ENCODE results near the gene MRPL23.

Gene MRPL23

DNA sequence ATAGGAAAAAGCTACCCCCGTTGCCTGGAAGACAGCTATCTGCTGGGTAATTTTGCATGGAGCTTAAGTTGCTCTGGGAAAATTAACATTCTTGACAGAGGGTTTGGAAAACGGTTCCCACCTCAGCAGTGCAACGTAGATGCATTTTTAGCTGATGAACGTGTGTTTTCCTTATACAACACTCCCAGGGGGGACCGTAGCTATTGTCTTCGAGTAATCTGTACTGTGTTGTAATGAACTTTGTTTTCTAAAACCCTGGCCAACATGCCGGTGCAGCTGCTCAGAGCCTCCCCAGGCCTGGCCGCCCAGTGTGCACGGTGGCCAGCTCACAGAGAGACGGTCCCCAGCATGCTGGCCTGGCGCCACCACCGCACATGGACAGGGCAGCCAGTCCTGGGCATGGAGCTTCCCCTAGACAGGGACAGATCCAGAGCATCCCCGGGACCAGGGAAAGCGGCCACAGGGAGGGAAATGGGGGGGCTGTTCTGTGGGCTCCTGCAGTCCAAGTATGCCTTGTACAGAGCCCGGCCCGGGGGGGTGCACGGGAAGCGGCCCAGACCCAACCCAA, 25.5 kb upstream of the MRPL23 start:
- no peak for DNase-seq (ENCODE audit: low spot score)

DNA sequence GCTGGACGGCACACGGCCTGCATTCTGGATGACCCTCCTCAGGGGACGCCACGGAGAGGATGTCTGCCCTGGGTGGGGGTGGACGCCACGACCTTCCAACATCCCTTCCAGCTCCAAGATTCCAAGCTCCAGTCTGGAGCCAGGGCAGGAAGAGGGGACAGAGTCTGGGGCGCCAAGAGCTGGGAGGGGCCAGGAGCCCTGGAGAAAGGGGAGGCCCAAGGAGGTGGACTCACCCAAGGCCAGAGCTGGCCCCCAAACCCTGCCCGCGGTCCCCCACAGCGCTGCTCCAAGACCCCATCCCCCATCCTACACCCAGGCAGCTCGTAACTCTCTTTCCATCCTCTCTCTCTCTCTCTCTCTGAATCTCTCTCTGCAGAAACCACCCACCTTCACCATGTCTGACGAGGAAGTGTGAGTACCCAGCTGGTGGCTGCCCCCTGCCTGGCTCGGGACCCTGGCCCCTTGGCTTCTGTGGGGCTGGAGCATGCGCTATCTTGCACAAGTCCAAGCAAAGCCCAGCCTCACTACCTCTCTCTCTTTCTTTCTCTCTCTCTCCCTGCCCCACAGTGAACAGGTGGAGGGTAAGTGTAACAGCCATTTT, 24.6 kb upstream of the MRPL23 start:
- DNase-seq (ENCODE audit: low spot score) = no peak

GRCh38 chr11:1923201-1923956, 23.8 kb upstream of the MRPL23 start:
- DNase-seq (ENCODE audit: low spot score) = no peak

- no peak for DNase-seq (ENCODE audit: low spot score)
Observed at GRCh38 chr11:1924181-1924580, 23.0 kb upstream of the MRPL23 start.

- DNase-seq (ENCODE audit: low spot score) = no peak
Observed at GRCh38 chr11:1924646-1925372, 22.3 kb upstream of the MRPL23 start.

DNA sequence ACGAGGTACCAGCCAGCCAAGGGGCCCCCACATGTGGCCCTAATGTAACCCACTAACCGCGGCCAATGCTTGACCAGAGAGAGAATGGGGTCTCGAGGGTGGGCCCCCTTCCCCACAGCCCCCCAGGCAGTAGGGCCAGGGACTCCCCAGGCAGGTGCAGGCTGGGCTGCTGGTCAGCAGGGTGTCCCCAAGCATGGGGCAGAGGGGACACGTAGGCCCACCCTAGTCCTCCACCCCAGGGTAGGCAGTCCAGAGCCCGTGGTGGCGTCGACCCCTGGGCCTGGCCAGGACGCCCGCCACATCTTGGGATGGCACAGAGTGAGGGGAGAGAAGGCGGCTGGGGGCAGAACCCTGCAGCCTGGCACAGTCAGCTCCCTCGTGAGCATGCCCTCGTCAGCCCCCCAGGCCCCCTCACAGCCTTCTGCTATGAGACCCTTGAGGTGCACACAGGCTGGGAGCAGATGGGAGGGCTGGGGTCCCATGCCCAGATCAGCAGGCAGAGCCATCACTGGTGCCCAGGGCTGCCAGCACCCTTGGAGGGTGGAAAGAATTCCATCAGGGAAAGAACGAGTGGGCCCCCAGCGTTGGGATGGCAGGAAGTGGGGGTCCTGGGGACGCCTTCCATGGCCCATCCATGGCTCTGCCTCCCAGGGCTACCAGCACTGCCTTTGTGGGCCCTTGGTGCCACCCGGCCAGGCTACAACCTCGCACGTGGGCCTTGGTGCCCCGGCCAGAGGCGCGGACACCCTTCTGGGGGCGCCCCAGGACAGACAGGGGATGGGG, 21.6 kb upstream of the MRPL23 start:
- no peak for DNase-seq (ENCODE audit: low spot score)

- no peak for DNase-seq (ENCODE audit: low spot score)
Observed at GRCh38 chr11:1926156-1927025, 20.7 kb upstream of the MRPL23 start.

DNA sequence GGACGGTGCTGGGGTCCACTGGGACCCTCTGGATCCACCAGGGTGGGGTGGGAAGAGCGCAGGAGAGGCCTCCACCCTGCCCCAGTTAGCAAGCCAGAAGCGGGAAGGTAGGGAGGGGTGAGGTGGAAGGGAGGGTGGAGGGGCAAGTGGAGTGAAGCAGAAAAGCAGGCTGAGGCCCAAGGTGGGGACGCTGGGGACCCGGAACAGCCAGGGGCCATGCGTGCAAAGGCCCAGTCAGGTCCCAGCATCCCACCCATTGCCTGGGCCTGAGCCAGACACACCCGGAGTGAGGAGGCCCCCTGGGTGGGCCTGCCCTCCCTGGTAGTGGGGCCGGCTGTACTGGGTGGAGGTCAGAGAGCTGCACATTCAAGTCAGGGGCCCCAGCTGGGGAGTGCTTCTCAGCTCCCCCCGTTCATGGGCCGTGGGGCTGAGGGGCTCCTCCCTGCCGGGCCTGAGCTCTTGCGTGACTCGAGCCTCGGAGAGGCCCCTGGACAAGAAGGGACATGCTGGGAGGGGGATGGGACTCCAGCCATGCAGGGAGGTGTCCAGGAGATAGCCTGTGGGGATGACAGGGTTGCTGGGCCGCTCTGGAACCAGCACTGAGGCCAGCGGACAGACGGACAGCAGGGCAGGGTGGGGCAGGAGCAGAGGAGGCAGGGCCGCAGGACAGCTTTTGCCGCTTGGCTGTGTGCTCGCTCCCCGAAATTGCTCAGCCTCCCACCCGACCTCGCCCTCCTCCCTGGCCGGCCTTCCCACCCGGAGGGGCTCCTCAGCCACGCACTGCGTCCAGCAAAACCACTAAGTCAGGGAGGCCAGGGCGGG, 19.9 kb upstream of the MRPL23 start:
- no peak for DNase-seq (ENCODE audit: low spot score)

DNA sequence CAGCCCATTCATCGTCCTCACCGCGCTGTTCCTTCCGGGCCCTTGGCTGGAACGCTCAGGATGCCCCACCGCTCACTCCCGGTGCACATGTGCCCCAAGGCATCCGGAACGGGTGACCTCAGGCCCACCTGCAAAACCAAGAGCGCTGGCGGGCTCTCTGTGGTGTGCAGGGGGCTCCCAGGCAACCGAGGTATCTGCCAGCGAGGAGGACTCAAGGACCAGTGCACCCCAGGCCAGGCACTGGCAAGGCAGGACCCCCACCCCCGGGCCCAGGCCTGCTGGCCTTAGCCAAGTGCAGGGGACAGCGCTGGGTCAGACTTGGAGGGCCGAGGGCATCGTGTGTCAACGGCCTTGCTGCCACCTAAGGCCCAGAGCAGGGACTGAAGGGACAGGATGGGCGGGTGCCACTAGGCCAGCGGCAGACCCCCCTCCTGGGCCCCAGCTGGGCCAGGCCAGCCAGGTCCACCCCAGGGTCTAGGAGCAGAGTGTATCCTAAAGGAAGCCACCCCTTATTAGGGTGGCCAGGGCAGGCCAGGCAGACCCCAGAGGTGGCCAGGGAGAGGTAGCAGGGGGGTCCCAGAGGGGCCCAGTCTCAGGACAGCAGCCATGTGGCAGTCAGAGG, 19.2 kb upstream of the MRPL23 start:
- no peak for DNase-seq (ENCODE audit: low spot score)

- DNase-seq (ENCODE audit: low spot score) = no peak
Observed at GRCh38 chr11:1928470-1928890, 18.7 kb upstream of the MRPL23 start.

GRCh38 chr11:1928891-1929541, 18.1 kb upstream of the MRPL23 start:
- DNase-seq (ENCODE audit: low spot score) = no peak

DNA sequence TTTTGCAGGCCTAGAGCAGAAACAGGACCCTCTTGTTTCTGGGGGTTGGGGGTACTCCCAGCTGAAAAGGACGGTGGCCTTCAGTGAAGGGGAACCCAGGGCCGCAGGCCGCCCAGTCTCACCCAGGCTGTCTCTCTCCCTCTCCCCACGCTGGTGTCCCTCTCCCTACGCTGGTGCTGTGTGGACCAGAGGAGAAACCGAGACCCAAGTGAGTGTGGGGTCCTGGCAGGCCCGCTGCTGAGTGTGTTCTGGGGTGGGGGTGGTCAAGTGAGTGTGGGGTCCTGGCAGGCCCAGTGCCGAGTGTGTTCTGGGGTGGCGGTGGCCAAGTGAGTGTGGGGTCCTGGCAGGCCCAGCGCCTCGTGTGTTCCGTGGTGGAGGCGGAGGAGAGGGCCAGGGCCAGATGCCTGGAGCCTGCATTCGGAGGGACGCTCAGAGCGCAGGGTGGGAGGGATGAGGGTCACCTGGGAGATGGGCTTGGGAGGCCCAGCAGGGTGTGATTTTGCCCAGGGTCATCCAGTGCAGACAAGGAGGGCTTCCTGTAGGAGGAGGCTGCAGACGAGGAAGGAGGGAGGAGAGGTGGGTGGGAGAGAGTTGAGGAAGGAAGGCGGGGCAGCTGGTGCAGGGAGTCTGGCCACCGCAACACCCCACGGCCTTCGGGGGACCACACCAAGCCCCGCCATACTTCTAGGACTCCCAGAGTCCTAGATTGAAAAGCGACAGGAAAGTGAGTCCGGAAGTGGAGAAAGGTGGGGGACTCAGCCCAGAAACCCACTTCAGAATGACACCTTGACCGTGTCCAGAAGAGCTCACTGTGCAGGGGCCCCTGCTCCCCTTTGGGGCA, 17.3 kb upstream of the MRPL23 start:
- no peak for DNase-seq (ENCODE audit: low spot score)

DNA sequence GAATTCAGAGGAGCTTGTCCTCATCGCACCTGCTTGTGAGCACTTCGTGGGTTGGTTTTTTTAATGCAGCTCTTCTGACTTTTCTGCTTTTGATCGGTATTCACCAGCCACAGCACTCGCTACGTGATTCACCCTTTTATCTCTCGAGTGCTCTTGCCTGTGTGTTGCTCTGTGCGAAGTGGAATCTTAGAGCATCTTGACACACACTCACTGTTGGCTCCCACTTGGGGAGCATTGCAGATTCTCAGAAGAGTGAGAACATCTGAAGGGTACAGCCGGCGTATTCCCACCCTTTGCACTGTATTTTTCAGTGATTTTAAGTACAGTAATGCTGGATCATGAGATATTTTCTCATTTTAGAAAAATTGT, 16.7 kb upstream of the MRPL23 start:
- DNase-seq (ENCODE audit: low spot score) = no peak

DNA sequence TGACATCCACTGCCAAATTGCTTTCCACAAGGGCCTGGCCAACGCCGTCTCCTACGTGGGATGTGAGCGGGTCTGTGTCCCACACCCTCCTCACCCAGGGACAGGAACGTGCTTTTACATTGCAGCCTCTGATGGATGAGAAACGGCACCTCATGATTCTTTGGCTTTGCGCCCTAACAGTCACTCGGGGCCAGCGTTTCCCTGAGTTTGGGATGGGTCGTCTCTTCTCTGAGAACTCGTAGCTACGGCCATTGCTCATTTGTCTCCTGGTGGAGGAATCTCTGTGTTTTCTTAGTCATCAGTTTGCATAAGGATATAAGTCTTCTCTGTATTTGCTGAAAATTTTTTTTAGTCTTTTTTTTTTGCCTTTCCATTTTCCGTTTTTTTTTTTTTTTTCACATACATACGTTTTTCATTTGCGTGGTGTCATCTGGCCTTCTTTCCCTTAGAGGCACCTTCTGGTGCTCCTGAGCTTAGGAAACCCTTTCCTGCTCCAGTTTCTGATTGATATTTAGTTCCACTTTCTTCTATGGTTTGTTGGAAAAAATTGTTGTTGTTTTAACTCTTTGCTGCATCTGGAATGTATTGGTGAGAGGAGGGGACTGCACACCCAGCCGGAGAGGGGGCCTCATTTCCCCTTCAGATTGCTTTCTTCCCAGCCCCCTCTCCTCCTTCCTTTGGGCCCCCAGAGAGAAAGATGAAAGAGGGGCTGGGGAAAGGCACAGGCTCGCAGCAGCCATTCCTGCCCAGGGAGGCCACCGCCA, 15.6 kb upstream of the MRPL23 start:
- no peak for DNase-seq (ENCODE audit: low spot score)

GRCh38 chr11:1932105-1932480, 15.0 kb upstream of the MRPL23 start:
- DNase-seq (ENCODE audit: low spot score) = no peak

DNA sequence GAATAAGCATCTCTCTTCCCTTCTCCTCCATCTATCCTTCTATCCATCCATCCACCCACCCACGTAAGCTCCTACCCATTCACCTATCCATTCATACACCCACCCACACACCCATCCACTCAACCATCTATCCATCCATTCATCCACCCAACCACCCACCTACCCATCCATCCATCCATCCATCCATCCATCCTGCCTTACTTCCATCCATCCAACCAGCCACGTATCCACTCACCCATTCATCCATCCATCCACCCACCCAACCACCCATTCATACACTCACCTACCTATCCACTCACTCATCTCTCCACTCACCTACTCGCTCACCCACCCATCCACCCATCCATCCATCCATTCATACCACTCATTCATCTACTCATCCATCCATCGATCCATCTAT, 14.5 kb upstream of the MRPL23 start:
- no peak for DNase-seq (ENCODE audit: low spot score)

All from CD4-positive, alpha-beta T cell treated with Interleukin-2 at 100 ng/mL for 4 hours (primary cell).